SKM-1 (cell line): ENCODE data around the gene MT1E.
"Not testable (repeated sequence)": the region's sequence is repeated elsewhere in the genome, so short reads cannot be mapped to it uniquely, and the experiment has no call there.

ENCODE experiments used
- DNase-seq: peaks from one replicate; lab custom pipeline; 2025; ENCODE audit not compliant: unreplicated experiment; lab: John Stamatoyannopoulos, UW

Gene MT1E

DNA sequence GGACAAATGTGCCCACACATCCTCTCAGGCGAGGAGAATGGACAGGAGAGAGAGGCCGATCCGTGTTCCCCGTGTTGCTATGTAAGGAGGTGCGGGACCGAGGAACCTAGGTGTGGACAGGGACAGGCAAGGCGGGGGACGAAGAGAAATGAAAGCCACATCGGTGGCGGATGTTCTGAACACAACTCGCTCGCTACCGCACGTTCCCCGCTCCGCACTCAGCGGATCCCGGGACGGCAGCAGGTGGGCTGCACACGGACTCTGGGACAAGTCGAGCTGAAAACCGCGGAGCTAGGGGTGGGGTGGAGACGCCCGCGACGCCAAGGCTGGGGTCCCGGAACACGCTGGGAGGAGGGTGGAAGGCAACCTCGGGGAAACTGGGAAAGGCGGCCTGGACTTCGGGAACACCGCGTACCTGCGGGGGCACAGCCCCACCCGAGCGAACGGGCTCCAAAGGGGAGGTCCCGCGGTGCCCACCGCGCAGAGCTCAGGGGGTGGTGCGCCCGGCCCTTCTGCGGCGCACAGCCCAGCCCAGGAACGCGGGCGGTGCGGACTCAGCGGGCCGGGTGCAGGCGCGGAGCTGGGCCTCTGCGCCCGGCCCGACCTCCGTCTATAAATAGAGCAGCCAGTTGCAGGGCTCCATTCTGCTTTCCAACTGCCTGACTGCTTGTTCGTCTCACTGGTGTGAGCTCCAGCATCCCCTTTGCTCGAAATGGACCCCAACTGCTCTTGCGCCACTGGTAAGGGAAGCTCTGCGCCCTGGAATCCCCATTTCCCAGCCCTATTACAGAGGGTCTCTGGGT, at the start of gene MT1E:
Gene MT1E, plus strand, starts transcription at position 642 of the 803 bp plus-strand sequence. Its CDS starts 71 bp downstream, at position 713.
- DNase-seq = peak; percentile 25

DNA sequence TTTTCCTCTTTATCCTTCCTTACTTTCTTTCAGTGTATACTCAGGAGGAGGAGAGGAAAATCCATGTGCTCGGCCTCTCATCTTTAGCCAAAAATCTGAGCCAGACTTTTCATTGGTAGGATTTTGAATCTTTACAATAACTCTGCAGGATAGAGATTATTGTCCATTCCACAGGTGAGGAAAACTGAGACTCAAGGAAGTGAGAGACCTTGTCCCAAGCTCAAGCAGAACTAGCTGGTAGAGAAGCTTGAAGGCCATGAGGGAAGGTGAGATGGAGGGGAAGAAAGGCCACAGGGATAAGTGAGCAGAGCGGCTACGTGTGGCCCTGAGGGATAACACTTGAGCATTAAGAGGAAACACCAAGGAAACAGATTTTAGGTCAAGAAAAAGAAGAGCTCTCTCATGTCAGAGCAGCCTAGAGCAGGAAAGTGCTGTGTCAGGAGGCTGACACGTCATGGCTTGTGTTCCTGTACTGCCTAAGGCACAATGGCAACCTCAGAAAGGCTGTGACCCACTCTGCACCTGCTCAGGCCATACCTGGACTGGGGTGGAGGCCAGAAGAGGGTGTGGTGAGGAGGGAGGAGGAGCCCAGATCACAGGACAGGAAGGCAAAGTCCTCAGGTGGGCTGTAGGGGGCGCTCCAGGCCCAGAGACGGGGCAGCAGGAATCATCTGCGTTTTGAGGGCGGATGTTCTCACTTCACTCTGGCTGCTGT, 48.8 kb upstream of the MT1E start:
- peak; percentile 70 for DNase-seq

DNA sequence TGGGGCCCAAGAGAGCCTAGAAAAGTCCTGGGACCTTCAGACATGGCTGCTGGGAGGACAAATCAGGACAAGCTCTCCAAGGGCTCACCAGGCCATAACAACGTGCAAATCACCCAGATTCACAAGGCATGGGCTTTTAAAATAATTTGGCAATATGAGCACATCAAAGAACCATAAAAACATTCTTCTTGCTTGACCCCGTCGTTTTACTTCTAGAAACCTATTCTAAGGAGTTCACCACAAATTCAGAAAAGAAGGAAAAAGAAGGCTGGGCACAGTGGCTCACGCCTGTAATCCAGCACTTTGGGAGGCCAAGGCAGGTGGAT, 48.3 kb upstream of the MT1E start:
- no peak for DNase-seq

DNA sequence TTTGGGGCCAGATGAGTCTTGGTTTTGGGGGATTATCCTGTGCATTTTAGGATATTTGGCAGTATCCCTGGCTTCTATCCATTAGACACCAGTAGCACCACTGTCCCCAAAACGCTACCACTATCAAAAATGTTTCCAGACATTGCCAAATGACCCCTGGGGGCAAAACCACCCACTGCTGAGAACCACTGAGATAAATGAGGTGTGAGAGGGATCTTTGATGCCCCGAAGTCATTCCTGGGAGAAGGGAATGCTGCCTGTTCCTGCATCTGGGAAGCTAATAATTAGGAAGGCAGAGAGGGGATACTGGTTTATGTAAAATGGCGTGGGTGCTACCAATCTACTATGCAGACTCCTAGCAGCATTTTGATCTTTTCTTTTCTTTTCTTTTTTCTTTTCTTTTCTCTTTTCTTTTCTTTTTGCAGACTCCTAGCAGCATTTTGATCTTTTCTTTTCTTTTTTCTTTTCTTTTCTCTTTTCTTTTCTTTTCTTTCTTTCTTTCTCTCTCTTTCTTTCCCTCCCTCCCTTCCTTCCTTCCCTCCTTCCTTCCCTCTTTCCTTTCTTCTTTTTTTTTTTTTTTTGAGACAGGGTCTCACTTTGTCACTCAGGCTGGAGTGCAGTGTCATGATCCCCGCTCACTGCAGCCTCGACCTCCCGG, 45.1 kb upstream of the MT1E start:
- DNase-seq = no peak

DNA sequence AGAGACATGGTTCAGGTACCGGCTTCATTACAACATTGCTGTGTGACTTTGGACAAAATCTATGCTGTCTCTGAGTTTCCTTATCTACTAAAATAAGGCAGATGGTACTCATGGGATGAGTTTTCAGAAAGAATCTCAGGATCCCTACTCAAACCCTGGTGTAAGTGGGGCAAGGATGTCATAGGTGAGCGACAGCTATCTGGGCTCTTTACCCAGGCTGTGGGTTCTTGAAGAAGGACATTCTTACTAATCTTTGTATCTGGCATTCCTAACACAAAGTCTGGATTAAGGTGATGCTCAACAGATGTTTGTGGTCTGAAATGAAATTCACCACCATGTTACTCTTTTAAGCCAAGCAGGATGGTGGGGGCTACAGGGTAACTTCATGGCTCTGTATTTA, 42.7 kb upstream of the MT1E start:
- DNase-seq = not testable (repeated sequence)

DNA sequence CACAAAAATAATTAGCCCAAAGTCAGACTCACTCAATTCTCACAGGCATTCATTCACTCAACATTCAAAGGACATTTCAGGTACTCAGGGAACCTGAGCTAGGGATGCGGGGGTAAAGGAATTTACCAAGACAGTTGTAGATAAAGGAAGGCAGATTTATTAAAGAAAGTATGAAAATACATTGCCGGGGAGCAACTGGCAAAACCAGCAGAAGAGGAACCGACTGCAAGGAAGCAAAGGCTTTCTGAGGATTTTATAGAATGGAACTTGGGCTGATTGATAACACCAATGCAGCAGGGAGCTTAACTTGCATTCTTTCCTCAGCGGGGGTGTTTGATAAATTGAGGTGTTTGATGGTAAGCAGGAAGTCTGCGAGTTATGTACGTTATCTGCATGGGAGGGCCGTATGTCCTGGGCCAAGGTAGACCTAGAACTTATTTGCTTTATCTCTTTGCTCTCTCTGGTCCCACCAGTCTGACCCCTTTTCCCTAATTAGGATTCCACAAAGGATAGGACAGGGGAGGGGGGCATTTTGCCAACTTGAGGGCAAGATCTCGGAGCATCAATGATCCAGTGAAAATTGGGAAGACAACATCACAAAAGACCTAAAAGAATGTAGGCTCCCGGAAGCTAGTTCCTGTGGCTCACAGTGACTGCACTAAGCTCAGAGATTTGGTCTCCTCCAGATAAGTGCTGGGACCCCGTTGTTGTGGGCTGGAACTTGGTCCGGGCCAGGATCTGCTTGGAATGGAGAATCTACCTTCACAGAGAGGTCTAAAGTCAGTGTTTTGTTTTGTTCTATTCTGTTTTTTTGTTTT, 42.0 kb upstream of the MT1E start:
- DNase-seq = no peak

DNA sequence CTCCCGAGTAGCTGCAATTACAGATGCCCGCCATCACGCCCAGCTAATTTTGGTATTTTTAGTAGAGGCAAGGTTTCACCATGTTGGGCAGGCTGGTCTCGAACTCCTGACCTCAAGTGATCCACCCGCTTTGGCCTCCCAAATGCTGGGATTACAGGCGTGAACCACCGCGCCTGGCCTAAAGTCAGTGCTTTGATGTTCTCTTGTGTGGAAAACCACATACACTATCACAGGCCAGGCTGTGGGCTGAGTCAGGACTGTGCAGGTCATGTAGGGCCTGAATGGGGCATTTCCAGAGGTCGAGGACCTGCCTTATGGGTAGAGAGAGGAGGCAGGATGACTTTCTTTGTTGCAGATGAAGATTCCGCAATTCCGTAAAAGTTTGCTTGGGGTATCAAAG, 41.3 kb upstream of the MT1E start:
- no peak for DNase-seq

DNA sequence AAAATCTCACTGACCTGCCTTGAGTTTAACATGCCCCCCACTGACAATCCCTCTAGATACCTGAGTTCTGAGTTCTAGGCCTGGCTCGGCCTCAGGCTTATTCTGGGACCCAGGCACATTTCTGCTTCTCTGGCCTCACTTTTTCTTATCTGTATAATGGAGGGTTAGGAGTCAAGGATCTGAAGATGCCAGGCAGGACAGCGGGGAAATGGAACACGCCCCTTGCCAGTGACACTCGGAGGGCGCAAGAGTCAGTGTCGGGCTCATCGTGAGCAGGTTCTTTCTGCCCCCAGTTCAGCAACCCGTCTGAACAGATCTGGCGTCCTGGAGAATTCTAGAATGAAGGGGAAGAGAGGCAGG, 36.8 kb upstream of the MT1E start:
- DNase-seq = no peak

DNA sequence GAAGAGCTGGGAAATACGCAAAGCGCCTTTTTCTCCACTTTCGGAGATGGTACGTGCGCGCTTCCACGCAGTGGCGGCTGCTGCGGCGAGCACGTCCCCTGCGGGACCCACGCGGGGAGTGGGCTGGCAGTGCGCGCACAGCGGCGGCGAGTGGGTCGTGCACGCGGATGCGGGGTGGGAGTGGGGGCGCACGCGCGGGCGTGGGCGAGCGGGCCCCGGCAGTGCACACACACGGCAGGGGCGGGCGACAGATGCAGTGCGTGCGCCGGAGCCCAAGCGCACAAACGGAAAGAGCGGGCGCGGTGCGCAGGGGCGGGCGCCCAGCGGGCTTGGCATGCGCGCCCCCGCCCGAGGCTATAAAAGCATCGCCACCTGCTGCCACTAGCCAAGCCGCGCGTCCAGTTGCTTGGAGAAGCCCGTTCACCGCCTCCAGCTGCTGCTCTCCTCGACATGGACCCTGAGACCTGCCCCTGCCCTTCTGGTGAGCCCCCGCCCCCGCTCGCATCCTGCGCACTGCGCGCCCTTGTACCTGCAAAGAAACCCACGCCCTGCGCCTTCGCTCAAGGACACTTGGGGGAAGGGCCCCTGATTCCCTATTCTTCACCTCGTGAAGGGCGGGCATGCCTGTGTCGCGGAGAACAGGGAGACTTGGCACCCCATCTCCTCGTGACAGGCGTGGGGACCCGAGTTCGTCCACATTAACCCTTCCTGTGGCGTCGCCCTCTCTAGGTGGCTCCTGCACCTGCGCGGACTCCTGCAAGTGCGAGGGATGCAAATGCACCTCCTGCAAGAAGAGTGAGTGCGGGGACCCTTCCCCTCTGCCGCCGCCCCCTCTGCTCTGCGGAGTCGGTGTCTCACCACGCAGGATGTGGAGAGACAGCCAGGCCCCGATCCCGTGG, 36.2 kb upstream of the MT1E start, which contains the start of gene MT3:
Gene MT3, plus strand, starts transcription at position 388 of the 899 bp plus-strand sequence. Its CDS starts 63 bp downstream, at position 451.
- DNase-seq = no peak

DNA sequence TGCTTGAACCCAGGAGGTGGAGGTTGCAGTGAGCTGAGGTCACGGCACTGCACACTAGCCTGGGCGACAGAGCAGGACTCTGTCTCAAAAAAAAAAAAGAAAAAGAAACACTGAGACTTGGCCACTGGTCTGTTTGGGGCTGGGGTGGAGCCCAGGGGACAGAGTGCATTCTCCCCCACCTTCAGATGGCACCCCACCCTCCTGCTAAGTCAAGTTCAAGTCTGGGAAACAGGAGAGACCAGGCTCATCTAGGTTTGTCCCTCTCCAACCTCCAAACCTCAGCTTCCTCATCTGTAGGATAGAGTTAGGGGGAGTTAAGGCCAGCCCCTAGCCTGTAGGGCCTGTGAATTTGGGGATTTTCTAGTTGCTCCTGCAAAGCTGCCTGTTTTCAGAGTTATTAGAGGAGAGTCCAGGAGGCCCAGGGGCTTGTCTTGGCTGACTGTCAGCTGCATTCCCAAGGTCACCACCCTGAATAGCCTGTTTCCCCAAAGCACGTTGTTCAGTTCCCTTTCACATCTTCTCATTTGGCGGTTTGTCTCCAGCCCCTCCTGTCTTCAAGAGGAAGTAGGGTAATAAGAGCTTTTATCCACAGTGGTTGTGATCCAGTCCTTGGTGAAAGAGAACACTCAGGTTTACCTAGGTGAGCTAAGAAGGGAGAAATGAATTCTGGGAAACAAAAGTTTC, 34.1 kb upstream of the MT1E start:
- DNase-seq = peak; percentile 86

DNA sequence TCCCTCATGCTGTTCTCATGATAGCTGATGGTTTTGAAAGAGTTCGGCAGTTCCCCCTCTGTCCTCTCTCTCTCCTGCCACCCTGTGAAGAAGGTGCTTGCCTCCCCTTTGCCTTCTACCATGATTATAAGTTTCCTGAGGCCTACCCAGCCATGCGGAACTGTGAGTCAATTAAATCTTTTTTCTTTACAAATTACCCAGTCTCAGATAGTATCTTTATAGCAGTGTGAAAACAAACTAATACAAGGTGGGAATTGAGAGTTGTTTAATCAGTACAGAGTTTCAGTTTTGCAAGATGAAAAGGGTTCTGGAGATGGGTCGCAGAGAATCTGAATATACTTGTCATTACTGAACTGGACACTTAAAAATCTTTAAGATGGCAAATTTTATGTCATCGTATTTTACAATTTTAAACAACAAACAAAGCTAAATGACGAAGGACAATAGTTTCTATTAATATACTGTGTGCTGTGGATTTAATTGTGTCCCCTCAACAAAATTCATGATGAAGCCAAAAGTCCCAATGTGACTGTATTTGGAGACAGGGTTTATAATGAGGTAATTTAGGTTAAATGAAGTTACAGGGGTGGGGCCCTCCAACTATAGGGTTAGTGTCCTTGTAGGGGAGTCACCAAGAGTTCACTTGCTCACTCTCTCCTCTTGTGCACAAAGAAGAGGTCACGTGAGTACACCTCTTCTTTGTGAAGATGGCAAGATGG, 31.8 kb upstream of the MT1E start:
- no peak for DNase-seq

DNA sequence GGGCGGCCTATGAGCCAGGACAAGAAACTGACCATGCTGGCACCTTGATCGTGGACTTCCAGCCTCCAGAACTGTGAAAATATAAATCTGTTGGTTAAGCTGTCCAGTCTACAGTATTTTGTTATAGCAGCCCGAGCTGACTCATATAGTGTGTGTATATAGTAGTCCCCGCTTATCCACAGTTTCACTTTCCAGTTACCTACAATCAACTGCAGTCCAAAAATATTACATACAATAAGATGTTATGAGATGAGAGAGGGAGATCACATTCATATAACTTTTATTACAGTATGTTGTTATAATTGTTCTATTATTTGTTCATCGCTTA, 31.3 kb upstream of the MT1E start:
- DNase-seq = no peak

DNA sequence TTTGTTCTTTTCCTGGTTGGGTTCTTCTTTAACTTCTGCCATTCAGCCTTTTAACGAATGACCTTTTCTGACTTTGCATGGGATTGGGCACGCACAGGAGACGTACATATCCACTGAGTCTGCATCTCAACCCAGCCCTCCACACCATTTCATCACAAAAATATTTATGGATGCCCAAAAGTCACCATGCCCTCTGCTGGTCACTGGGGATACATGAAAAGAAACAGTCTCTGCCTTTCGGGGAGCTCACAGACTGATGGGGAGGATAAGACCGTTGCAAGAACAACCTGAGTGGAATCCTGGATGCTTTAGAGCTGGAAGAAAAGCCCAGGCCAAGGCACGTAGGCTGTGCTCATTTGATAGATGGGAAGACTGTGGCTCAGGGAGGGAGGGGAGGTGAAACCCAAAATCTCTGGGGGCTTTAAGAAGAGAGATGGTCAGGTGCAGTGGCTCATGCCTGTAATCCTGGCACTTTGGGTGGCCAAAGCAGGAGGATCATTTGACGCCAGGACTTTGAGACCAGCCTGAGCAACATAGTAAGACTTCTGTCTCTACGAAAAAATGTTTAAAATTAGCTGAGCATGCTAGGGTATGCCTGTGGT, 25.1 kb upstream of the MT1E start:
- DNase-seq = peak; percentile 72

DNA sequence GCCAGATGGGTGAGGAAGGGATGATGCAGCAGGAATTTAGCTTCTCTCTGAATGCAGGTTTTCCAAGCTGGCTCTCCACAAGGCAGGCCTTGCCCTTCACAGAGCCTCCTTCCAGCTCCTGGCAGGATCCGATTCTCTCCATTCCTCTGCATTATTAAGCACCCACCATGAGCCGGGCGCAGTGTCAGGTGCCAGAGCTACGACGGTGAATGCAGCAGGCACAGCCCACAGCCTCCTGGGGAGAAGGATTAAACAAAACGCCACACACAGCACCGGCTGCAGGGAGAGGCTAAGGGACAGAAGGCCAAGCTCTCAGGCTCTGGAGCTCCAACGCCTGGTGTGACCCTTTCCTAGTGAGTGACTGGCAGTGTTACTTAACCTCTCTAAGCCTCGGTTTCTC, 24.3 kb upstream of the MT1E start:
- DNase-seq = no peak

DNA sequence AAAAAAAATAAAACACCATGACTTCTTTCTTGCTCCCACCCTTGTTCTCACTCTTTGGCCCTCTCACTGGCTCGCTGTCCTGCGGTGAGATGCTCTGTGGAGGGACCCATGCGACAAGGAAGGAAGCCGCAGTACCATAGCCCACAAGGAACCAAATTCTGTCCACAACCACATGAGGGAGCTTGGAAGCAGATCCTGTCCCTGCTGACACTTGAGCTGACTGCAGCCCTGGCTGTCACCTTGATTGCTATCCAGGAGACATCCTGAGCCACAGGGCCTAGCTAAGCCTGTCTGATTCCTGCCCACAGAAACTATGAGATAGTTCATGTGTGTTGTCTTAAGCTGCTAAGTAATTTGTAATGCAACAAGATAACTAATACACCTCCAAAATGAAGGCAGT, 22.0 kb upstream of the MT1E start:
- DNase-seq = no peak

DNA sequence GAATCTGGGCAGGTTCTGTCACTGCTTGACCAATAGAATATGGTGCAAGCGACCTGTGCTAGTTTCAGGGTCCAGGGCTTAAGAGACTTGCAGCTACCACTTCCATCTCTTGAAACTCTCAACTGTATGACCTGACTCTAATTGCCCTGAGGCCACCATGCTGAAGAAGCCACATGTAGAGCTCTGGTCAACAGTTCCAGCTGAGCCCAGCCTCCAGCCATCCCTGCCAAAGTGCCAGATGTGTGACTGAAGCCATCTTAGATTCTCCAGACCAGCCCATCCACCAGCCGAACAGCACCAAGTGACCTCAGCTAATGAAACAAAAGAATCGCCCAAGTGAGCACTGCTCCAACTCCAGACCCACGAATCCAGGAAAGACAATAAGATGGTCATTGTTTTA, 20.6 kb upstream of the MT1E start:
- no peak for DNase-seq

DNA sequence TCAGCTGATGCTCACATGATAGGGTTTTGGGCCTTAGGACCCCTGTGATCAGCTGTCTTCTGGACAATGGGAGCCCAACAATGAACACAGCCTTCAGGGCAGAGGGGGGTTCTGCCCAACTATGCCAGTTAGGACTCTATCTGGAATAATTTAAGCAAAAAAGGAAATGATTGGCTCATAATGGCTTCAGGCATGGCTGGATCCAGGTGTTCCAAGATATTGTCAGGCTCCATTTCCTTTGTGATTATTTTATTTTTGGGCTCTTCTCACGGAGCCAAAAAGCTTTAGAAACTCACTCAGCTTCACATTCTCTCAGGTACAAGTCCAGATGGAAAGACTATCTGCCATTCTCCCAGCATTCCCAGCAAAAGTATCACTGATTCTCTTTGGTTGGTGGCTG, 20.1 kb upstream of the MT1E start:
- DNase-seq = no peak

DNA sequence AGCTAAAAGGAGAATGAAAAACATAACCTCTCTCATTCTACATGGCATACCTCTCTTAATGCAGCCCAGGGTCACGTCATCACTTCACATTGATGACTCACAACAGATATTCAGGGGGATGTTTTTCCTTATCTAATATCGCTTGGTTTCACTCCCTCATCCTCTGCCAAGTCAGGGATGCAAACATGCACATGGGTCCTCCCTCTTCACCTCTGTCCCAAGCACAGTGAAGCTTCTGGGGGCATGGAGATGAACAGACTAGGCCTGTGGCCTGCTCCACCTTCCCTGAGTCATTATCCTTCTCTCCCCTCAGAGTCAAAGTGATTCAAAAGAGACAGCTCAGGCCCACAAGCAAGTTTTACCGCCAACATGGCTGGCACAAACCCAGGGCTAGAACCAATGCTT, 19.5 kb upstream of the MT1E start:
- DNase-seq = no peak
